Lower leg skin (tissue), 3 donors: ENCODE data around the gene TCF7L1.

Source experiments
- CTCF ChIP-seq, 3 donors: fragments of 450-650 bp; IDR thresholded peaks; one replicate each; pipeline ENCODE4 v1.5.1; 2016; ENCODE audit warnings: antibody characterized with exemption in 3 of 3, mild to moderate bottlenecking in 3 of 3, moderate library complexity in 2 of 3
- POLR2A ChIP-seq, 2 donors: fragments of 450-650 bp; IDR thresholded peaks; one replicate each; pipeline ENCODE4 v1.6.1; 2016 to 2017; ENCODE audit warnings: antibody characterized with exemption in 2 of 2, mild to moderate bottlenecking in 1 of 2, moderate library complexity in 1 of 2

- TF ChIP-seq CTCF (IDR thresholded peaks at IDR 0.05) (no peak), POLR2A (IDR thresholded peaks at IDR 0.05) (no peak)
Observed at GRCh38 chr2:85323351-85323987, 190.3 kb downstream of the TCF7L1 start.
